Measurements from ENCODE around the gene SPATA24. TPM values are rescaled to one million over a fixed set of nuclear protein-coding genes. Genes with fewer than 3 reads are reported as not detected.
"Not testable (repeated sequence)": the region's sequence is repeated elsewhere in the genome, so short reads cannot be mapped to it uniquely, and the experiment has no call there.

SPATA24 gene
- total RNA-seq, 4 donors from 2014 or later: 1.5 to 5.9 (median 5.5) TPM

DNA sequence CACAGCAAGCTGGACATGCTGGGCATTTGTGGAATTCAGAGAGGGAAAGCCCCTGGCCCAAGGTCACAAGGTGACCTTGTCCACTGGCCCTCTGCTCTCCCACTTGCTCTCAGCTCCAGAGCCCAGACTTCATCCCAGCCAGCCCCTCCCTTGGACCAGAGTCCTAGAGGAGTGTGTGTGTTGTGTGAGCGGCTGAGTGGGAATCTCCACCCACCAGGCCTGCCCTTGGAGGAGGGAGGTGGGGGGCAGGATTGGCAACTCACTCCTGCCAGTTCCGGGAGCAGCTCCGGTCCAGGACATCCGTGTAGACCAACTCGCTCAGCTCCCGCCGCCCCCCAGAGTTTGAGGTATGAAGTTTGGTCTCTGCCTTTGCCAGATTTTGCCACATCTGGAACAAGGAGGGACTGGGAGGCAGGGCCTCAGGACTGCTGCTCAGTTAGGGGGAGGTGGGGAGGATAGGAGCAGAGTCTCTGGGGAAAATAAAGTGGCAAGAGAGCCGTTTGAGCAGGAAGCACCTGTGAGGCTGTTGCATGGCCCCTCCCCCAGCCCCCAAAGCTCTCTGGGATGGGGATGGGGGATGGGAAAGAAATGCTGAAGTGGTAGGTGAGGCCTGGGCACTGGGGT is 15.6 kb downstream of the SPATA24 start:
- TF ChIP-seq, protein P1, sequence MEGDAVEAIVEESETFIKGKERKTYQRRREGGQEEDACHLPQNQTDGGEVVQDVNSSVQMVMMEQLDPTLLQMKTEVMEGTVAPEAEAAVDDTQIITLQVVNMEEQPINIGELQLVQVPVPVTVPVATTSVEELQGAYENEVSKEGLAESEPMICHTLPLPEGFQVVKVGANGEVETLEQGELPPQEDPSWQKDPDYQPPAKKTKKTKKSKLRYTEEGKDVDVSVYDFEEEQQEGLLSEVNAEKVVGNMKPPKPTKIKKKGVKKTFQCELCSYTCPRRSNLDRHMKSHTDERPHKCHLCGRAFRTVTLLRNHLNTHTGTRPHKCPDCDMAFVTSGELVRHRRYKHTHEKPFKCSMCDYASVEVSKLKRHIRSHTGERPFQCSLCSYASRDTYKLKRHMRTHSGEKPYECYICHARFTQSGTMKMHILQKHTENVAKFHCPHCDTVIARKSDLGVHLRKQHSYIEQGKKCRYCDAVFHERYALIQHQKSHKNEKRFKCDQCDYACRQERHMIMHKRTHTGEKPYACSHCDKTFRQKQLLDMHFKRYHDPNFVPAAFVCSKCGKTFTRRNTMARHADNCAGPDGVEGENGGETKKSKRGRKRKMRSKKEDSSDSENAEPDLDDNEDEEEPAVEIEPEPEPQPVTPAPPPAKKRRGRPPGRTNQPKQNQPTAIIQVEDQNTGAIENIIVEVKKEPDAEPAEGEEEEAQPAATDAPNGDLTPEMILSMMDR (IDR thresholded peaks at IDR 0.05): no peak
- TF ChIP-seq POLR2A (IDR thresholded peaks at IDR 0.05): no peak
- Histone ChIP-seq H3K36me3 (no peaks in the 10 kb centered on the region), H3K4me1 (peaks cover 47 to 75% (median 49%) of the 10 kb centered on the region in 3 donors), H3K27ac (peak overlapping the region in 1 of 4 donors; percentile 2), H3K4me3 (peak overlapping the region in 1 of 4 donors; percentile 29), H3K27me3 (peaks cover 0 to 15% (median 0%) of the 10 kb centered on the region in 4 donors), H3K9me3 (no peaks in the 10 kb centered on the region)
- DNase-seq: no peak
- 4 to 14% methylated on average over 1 to 8 of the region's 8 CpGs for whole genome bisulfite sequencing, 2 donors
- intact Hi-C loops (cut with DNase I): no loop called here

DNA sequence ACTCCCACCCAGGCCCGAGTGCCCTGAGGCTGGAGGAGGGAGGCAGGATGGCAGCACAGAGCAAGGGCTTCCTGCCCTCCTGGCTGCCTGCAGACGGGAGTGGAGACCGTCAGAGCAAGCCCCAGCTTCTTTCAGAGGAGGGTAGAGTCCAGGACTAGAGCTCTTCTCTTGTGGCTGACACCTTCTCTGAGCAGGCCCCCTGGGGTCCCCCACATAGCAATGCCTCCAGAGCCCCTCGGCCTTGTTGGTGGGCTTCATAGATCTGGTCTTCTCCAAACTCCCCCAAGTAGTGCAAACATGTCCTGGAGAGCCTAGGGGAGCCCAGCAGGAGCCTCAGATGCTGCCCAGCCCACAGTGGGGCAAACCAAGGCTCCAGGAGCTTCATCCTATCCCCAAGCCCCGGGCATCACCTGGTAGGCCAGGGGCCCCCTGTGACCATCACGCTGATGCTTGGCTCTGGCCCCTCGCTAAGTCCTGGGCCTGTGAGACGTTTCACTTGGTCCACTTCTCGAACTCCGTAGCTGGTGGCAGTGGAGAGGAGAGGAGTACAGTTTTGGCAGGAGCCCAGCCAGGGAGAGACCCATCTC is 16.2 kb downstream of the SPATA24 start:
- Histone ChIP-seq H3K9me3 (no peaks in the 10 kb centered on the region), H3K4me3 (peak overlapping the region in 1 of 4 donors; percentile 29), H3K36me3 (no peaks in the 10 kb centered on the region), H3K4me1 (peaks cover 41 to 71% (median 50%) of the 10 kb centered on the region in 3 donors), H3K27me3 (peaks cover 0 to 9% (median 0%) of the 10 kb centered on the region in 4 donors), H3K27ac (peak overlapping the region in 1 of 4 donors; percentile 2)
- intact Hi-C loops (cut with DNase I): no loop called here
- no peak for TF ChIP-seq POLR2A (IDR thresholded peaks at IDR 0.05)
- TF ChIP-seq, protein P1 (IDR thresholded peaks at IDR 0.05): no peak
- no peak for DNase-seq
- 60 to 100% methylated on average over 1 of the region's 10 CpGs for WGBS, 2 donors

DNA sequence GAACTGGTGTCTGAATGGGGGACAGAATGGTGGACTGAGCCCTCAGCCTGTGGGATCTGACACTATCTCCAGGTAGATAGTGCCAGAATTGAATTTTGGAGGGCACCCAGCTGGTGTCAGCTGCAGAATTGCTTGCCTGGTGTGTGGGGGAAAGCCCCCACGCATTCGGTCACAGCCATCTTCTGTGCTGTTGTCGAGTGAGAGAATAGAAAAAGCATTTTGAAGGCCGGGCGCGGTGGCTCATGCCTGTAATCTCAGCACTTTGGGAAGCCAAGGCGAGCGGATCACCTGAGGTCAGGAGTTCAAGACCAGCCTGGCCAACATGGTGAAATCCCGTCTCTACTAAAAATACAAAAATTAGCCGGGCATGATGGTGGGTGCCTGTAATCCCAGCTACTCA is 16.9 kb downstream of the SPATA24 start:
- H3K4me1 ChIP-seq: peaks cover 33 to 64% (median 47%) of the 10 kb centered on the region in 3 donors
- 88 to 92% methylated on average over 7 to 10 of the region's 10 CpGs for WGBS, 2 donors
- H3K27ac ChIP-seq; H3K4me3 ChIP-seq; H3K27me3 ChIP-seq; DNase-seq; H3K9me3 ChIP-seq; intact Hi-C loops (cut with DNase I); H3K36me3 ChIP-seq: not testable (repeated sequence)

DNA sequence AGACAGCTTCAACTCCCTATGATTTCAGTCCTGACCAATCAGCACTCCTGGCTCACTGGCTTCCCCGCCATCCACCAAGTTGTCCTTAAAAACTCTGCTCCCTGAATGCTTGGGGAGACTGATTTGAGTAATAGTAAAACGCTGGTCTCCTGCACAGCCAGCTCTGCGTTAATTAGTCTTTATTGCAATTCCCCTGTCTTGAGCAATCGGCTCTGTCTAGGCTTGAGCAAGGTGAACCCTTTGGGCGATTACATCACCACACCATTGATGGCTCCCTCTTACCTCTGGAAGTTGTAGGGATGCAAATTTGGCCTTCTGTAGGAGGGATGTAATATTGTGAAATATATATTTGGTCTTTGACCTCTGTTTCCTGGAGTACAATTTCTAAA is 17.8 kb downstream of the SPATA24 start:
- intact Hi-C loops (cut with DNase I): no loop called here
- no peak for TF ChIP-seq POLR2A (IDR thresholded peaks at IDR 0.05)
- TF ChIP-seq, protein P1 (IDR thresholded peaks at IDR 0.05): no peak
- no peaks in the 10 kb centered on the region for H3K36me3 ChIP-seq
- H3K27ac ChIP-seq: peak overlapping the region; percentile 43 to 81 (median 77)
- no peak overlapping the region for H3K4me3 ChIP-seq
- no peaks in the 10 kb centered on the region for H3K27me3 ChIP-seq
- 19 to 38% methylated on average over 5 of the region's 5 CpGs for WGBS, 2 donors
- DNase-seq: no peak
- H3K4me1 ChIP-seq: peaks cover 25 to 55% (median 38%) of the 10 kb centered on the region in 3 donors
- no peaks in the 10 kb centered on the region for H3K9me3 ChIP-seq

DNA sequence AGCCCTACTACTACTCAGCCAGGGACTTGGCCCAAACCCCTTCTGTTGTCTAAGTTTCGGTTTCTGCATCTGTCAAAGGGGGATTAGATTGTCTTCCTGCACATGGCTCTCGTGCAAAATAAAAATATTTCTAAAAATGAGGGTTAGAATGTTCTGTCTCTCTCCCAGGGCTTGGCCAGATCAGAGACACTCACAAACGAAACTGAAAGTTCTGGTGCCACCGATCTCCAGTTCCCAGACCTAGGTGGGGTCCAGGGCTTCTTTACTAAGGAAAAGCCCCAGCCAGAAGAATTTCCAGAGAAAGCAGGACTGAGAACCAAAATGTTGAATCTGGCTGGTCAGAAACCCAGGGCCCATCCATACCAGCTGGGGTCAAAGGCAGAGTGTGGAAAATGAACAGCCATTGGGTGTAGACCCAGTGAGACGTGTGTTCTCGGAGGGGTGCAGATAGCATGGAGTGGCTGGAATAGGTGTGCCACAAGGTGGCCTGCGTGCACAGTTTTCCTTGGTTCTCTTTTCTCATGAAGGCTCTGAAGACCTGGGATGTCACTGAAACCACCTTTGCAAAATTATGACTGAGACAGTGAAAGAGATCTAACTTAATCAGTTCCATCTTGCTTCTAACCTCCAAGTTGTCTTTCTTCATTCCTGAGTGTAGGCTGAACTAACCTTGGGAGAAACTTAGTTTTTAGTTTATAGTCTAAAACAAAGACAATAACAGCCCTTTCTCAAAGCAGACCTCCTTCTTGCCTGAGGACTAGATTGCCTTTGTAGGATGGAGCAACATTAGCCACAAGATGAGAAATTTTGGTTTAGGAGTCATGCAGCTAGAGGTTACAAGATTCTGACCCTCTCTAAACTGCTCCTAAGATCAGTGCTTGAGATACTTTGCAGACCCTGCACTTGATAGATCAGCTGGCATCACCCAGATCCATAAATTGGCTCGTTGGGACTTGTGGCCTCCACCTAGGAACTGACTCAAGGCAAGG is 18.5 kb downstream of the SPATA24 start:
- Histone ChIP-seq H3K4me3 (peak overlapping the region; percentile 11 to 63 (median 33)), H3K27me3 (no peaks in the 10 kb centered on the region), H3K36me3 (no peaks in the 10 kb centered on the region), H3K4me1 (peaks cover 25 to 48% (median 35%) of the 10 kb centered on the region in 3 donors), H3K9me3 (no peaks in the 10 kb centered on the region), H3K27ac (peak overlapping the region; percentile 73 to 87 (median 81))
- no peak for TF ChIP-seq POLR2A (IDR thresholded peaks at IDR 0.05)
- TF ChIP-seq, protein P1 (IDR thresholded peaks at IDR 0.05): peak in 4 of 6 experiments; percentile 16 to 48 (median 30)
- 16 to 21% methylated on average over 7 of the region's 8 CpGs for WGBS, 2 donors
- DNase-seq: no peak
- intact Hi-C loops (cut with DNase I): no loop called here
